ENCODE measurements around the gene SNF8.
A peak's percentile ranks its signal among the peaks of the same experiment; 100 is the strongest.
"Not testable (repeated sequence)": the region's sequence is repeated elsewhere in the genome, so short reads cannot be mapped to it uniquely, and the experiment has no call there.

The SNF8 gene

GRCh38 chr17:48970865-48971687 lies 26.4 kb upstream of the SNF8 start:
- TF ChIP-seq TAF1 (IDR thresholded peaks at IDR 0.05; ENCODE audit: borderline replicate concordance, low read depth, low read length) (no peak), POLR2AphosphoS5 (IDR thresholded peaks at IDR 0.05; ENCODE audit: low read depth, low read length) (no peak), POLR2A (IDR thresholded peaks at IDR 0.05; ENCODE audit: low read depth, low read length) (no peak)
- no peak for DNase-seq (ENCODE audit: insufficient read length)
- FAIRE-seq, result no peak

- no peak for TF ChIP-seq POLR2AphosphoS5 (IDR thresholded peaks at IDR 0.05; ENCODE audit: low read depth, low read length)
- FAIRE-seq, result no peak
- DNase-seq (ENCODE audit: insufficient read length), result no peak
Measured at GRCh38 chr17:48970224-48970623, 25.6 kb upstream of the SNF8 start.

GRCh38 chr17:48961516-48962233 lies 17.0 kb upstream of the SNF8 start:
- FAIRE-seq, result no peak
- DNase-seq (ENCODE audit: insufficient read length), result no peak
- TF ChIP-seq POLR2A (IDR thresholded peaks at IDR 0.05; ENCODE audit: low read depth, low read length) (no peak), POLR2AphosphoS5 (IDR thresholded peaks at IDR 0.05; ENCODE audit: low read depth, low read length) (no peak), TAF1 (IDR thresholded peaks at IDR 0.05; ENCODE audit: borderline replicate concordance, low read depth, low read length) (no peak)

GRCh38 chr17:48960834-48961515 lies 16.3 kb upstream of the SNF8 start:
- DNase-seq (ENCODE audit: insufficient read length), result no peak
- no peak for TF ChIP-seq TAF1 (IDR thresholded peaks at IDR 0.05; ENCODE audit: borderline replicate concordance, low read depth, low read length)
- no peak for TF ChIP-seq POLR2AphosphoS5 (IDR thresholded peaks at IDR 0.05; ENCODE audit: low read depth, low read length)
- TF ChIP-seq POLR2A (IDR thresholded peaks at IDR 0.05; ENCODE audit: low read depth, low read length), result no peak
- FAIRE-seq, result no peak

GRCh38 chr17:48954300-48954755 lies 9.7 kb upstream of the SNF8 start:
- no peak for TF ChIP-seq POLR2AphosphoS5 (IDR thresholded peaks at IDR 0.05; ENCODE audit: low read depth, low read length)
- TF ChIP-seq TAF1 (IDR thresholded peaks at IDR 0.05; ENCODE audit: borderline replicate concordance, low read depth, low read length), result no peak
- no peak for TF ChIP-seq POLR2A (IDR thresholded peaks at IDR 0.05; ENCODE audit: low read depth, low read length)
- FAIRE-seq, result peak; percentile 56
- no peak for DNase-seq (ENCODE audit: insufficient read length)

- no peak for DNase-seq (ENCODE audit: insufficient read length)
- no peak for FAIRE-seq
- TF ChIP-seq TAF1 (IDR thresholded peaks at IDR 0.05; ENCODE audit: borderline replicate concordance, low read depth, low read length), result no peak
- no peak for TF ChIP-seq POLR2A (IDR thresholded peaks at IDR 0.05; ENCODE audit: low read depth, low read length)
- TF ChIP-seq POLR2AphosphoS5 (IDR thresholded peaks at IDR 0.05; ENCODE audit: low read depth, low read length), result no peak
Measured at GRCh38 chr17:48952904-48953303, 8.3 kb upstream of the SNF8 start.

- FAIRE-seq, result no peak
- DNase-seq (ENCODE audit: insufficient read length), result no peak
- no peak for TF ChIP-seq POLR2A (IDR thresholded peaks at IDR 0.05; ENCODE audit: low read depth, low read length)
- TF ChIP-seq POLR2AphosphoS5 (IDR thresholded peaks at IDR 0.05; ENCODE audit: low read depth, low read length), result no peak
- no peak for TF ChIP-seq TAF1 (IDR thresholded peaks at IDR 0.05; ENCODE audit: borderline replicate concordance, low read depth, low read length)
Measured at GRCh38 chr17:48951572-48951971, 6.9 kb upstream of the SNF8 start.

GRCh38 chr17:48945261-48945651 lies 614 bp upstream of the SNF8 start:
- DNase-seq (ENCODE audit: insufficient read length), result not testable (repeated sequence)

GRCh38 chr17:48933035-48933434 lies 11.6 kb downstream of the SNF8 start:
- TF ChIP-seq POLR2AphosphoS5 (IDR thresholded peaks at IDR 0.05; ENCODE audit: low read depth, low read length) (no peak), POLR2A (IDR thresholded peaks at IDR 0.05; ENCODE audit: low read depth, low read length) (peak; percentile 4; the same call in 1 of the 2 replicates), TAF1 (IDR thresholded peaks at IDR 0.05; ENCODE audit: borderline replicate concordance, low read depth, low read length) (no peak)
- no peak for FAIRE-seq
- no peak for DNase-seq (ENCODE audit: insufficient read length)

More at GRCh38 chr17:48945261-48945651, 614 bp upstream of the SNF8 start:
- not testable (repeated sequence) for FAIRE-seq

GRCh38 chr17:48930435-48930873 lies 14.2 kb downstream of the SNF8 start:
- FAIRE-seq (no peak), DNase-seq (ENCODE audit: insufficient read length) (no peak)
- TF ChIP-seq POLR2AphosphoS5 (IDR thresholded peaks at IDR 0.05; ENCODE audit: low read depth, low read length) (0 out of 2 replicates have a peak, but pooled peaks have one; percentile 40), TAF1 (IDR thresholded peaks at IDR 0.05; ENCODE audit: borderline replicate concordance, low read depth, low read length) (no peak), POLR2A (IDR thresholded peaks at IDR 0.05; ENCODE audit: low read depth, low read length) (peak; percentile 67; the same call in 1 of the 2 replicates)

GRCh38 chr17:48929812-48930165 lies 14.9 kb downstream of the SNF8 start:
- FAIRE-seq (no peak), DNase-seq (ENCODE audit: insufficient read length) (no peak)
- TF ChIP-seq TAF1 (IDR thresholded peaks at IDR 0.05; ENCODE audit: borderline replicate concordance, low read depth, low read length) (no peak), POLR2AphosphoS5 (IDR thresholded peaks at IDR 0.05; ENCODE audit: low read depth, low read length) (no peak), POLR2A (IDR thresholded peaks at IDR 0.05; ENCODE audit: low read depth, low read length) (no peak; the same call in 1 of the 2 replicates)

Data from GM12892 (cell line).